ENCODE measurements around the gene ADRA1B.

The ADRA1B gene

GRCh38 chr5:159911349-159911748 lies 4.9 kb upstream of the ADRA1B start:
- no peak for DNase-seq (ENCODE audit: low read depth)
- H3K4me3 ChIP-seq (ENCODE audit: low read depth, low read length), result no peak overlapping the region
- no peak for TF ChIP-seq CTCF (conservative IDR thresholded peaks at IDR 0.05; ENCODE audit: low read depth, low read length)

GRCh38 chr5:159912033-159912800 lies 4.1 kb upstream of the ADRA1B start:
- no peak for TF ChIP-seq CTCF (conservative IDR thresholded peaks at IDR 0.05; ENCODE audit: low read depth, low read length)
- peak; percentile 90 for DNase-seq (ENCODE audit: low read depth)
- no peak overlapping the region for H3K4me3 ChIP-seq (ENCODE audit: low read depth, low read length)

GRCh38 chr5:159913048-159913447 lies 3.2 kb upstream of the ADRA1B start:
- no peak overlapping the region for H3K4me3 ChIP-seq (ENCODE audit: low read depth, low read length)
- DNase-seq (ENCODE audit: low read depth), result peak; percentile 95
- no peak for TF ChIP-seq CTCF (conservative IDR thresholded peaks at IDR 0.05; ENCODE audit: low read depth, low read length)

- no peak overlapping the region for H3K4me3 ChIP-seq (ENCODE audit: low read depth, low read length)
- TF ChIP-seq CTCF (conservative IDR thresholded peaks at IDR 0.05; ENCODE audit: low read depth, low read length), result no peak
- peak; percentile 71 for DNase-seq (ENCODE audit: low read depth)
These were observed 2.8 kb upstream of the ADRA1B start for GRCh38 chr5:159913501-159913900.

GRCh38 chr5:159916841-159917761 lies 819 bp downstream of the ADRA1B start:
- peak overlapping the region; percentile 55 for H3K4me3 ChIP-seq (ENCODE audit: low read depth, low read length)
- no peak for TF ChIP-seq CTCF (conservative IDR thresholded peaks at IDR 0.05; ENCODE audit: low read depth, low read length)
- DNase-seq (ENCODE audit: low read depth), result no peak

- DNase-seq (ENCODE audit: low read depth), result no peak
- TF ChIP-seq CTCF (conservative IDR thresholded peaks at IDR 0.05; ENCODE audit: low read depth, low read length), result no peak
- H3K4me3 ChIP-seq (ENCODE audit: low read depth, low read length), result no peak overlapping the region
These were observed 1.7 kb downstream of the ADRA1B start for GRCh38 chr5:159917994-159918393.
